H1 (cell line): Measurements from ENCODE around the gene PCDHGA1.

Experiments used
- CREB1 ChIP-seq: IDR thresholded peaks from 2 replicates; pipeline ENCODE4 v1.6.1; 2012; ENCODE audit warnings: inconsistent platforms
- CTCF ChIP-seq, 3 experiments: IDR thresholded peaks; 1 replicate in 2 of 3; 2 replicates in 1 of 3; pipeline versions ENCODE4 v1.5.1 to v1.6.1; 2011; ENCODE audit warnings: low read length in 3 of 3, mild to moderate bottlenecking in 3 of 3, inconsistent platforms in 2 of 3, low read depth in 1 of 3, moderate library complexity in 1 of 3; ENCODE audit not compliant: insufficient read depth in 1 of 3; ENCODE audit errors: control extremely low read depth in 1 of 3
- E2F6 ChIP-seq: IDR thresholded peaks from 2 replicates; pipeline ENCODE4 v1.6.1; 2012; ENCODE audit warnings: inconsistent platforms
- HDAC2 ChIP-seq, 2 experiments: fragments of 300-600 bp in 1 of 2; sonication (generic) in 1 of 2; IDR thresholded peaks; 2 replicates each; pipeline ENCODE4 v1.6.1; 2011 to 2012; ENCODE audit warnings: low read depth in 2 of 2, low read length in 2 of 2, mild to moderate bottlenecking in 2 of 2, moderate library complexity in 2 of 2, borderline replicate concordance in 1 of 2, inconsistent platforms in 1 of 2
- JUND ChIP-seq: IDR thresholded peaks from 2 replicates; pipeline ENCODE4 v1.6.1; 2011; ENCODE audit warnings: mild to moderate bottlenecking, improper control_type of control experiment, low read length
- POLR2A ChIP-seq, 2 experiments: IDR thresholded peaks; 1 replicate in 1 of 2; 2 replicates in 1 of 2; pipeline ENCODE4 v1.6.1; 2011; ENCODE audit warnings: low read depth in 2 of 2, low read length in 2 of 2, mild to moderate bottlenecking in 2 of 2; ENCODE audit errors: control extremely low read depth in 1 of 2
- SIN3A ChIP-seq, 2 experiments: IDR thresholded peaks in 1 of 2; conservative IDR thresholded peaks in 1 of 2; 2 replicates each; pipeline ENCODE4 v1.6.1; 2011 to 2012; ENCODE audit warnings: low read length in 2 of 2, improper control_type of control experiment in 1 of 2, low read depth in 1 of 2, mild to moderate bottlenecking in 1 of 2
- TAF1 ChIP-seq: IDR thresholded peaks from 2 replicates; pipeline ENCODE4 v1.6.1; 2011; ENCODE audit warnings: mild to moderate bottlenecking, low read depth, low read length
- YY1 ChIP-seq: IDR thresholded peaks from 2 replicates; pipeline ENCODE4 v1.6.1; 2011; ENCODE audit warnings: low read depth, mild to moderate bottlenecking, low read length
- TF ChIP-seq, protein P1 (sequence below): IDR thresholded peaks from 2 replicates; pipeline ENCODE4 v1.6.1; 2012; ENCODE audit warnings: inconsistent platforms
- TF ChIP-seq, protein P2 (sequence below): IDR thresholded peaks from 2 replicates; pipeline ENCODE4 v1.6.1; 2011; ENCODE audit warnings: low read length, improper control_type of control experiment

GRCh38 chr5:141306630-141307029 lies 23.7 kb upstream of the PCDHGA1 start:
- TF ChIP-seq CTCF (IDR thresholded peaks at IDR 0.05; ENCODE audit: control extremely low read depth in 1 of 3, insufficient read depth in 1 of 3, low read depth in 1 of 3, low read length in 3 of 3) (no peak), HDAC2 (IDR thresholded peaks at IDR 0.05; ENCODE audit: borderline replicate concordance in 1 of 2, low read depth in 2 of 2, low read length in 2 of 2) (no peak), CREB1 (no peak), SIN3A (conservative IDR thresholded peaks at IDR 0.05 in 1 of 2, IDR thresholded peaks at IDR 0.05 in 1 of 2; ENCODE audit: low read depth in 1 of 2, low read length in 2 of 2) (no peak), POLR2A (IDR thresholded peaks at IDR 0.05; ENCODE audit: control extremely low read depth in 1 of 2, low read depth in 2 of 2, low read length in 2 of 2) (no peak), E2F6 (no peak), YY1 (no peak), TAF1 (no peak), JUND (no peak)
- TF ChIP-seq, protein P1, sequence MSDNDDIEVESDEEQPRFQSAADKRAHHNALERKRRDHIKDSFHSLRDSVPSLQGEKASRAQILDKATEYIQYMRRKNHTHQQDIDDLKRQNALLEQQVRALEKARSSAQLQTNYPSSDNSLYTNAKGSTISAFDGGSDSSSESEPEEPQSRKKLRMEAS = no peak
- TF ChIP-seq, protein P2, sequence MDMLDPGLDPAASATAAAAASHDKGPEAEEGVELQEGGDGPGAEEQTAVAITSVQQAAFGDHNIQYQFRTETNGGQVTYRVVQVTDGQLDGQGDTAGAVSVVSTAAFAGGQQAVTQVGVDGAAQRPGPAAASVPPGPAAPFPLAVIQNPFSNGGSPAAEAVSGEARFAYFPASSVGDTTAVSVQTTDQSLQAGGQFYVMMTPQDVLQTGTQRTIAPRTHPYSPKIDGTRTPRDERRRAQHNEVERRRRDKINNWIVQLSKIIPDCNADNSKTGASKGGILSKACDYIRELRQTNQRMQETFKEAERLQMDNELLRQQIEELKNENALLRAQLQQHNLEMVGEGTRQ = no peak
